Esophagus muscularis mucosa (tissue), 4 donors: Measurements from ENCODE around the gene TNS1.

Experiments
- CTCF ChIP-seq, 3 experiments: fragments of 200-600 bp in 2 of 3; fragments of 450-650 bp in 1 of 3; sonication (generic) in 2 of 3; IDR thresholded peaks; one replicate each; pipeline ENCODE4 v1.5.1; 2017 to 2019; ENCODE audit warnings: antibody characterized with exemption in 3 of 3, mild to moderate bottlenecking in 2 of 3, moderate library complexity in 1 of 3
- EP300 ChIP-seq: sonication (generic); formaldehyde crosslinking; IDR thresholded peaks from one replicate; pipeline ENCODE4 v1.6.1; 2017; ENCODE audit warnings: antibody characterized with exemption
- POLR2A ChIP-seq: fragments of 450-650 bp; IDR thresholded peaks from one replicate; pipeline ENCODE4 v1.6.1; 2017; ENCODE audit warnings: antibody characterized with exemption, moderate library complexity, mild to moderate bottlenecking, low read depth
- POLR2AphosphoS5 ChIP-seq, 2 donors: sonication (generic); formaldehyde crosslinking; IDR thresholded peaks; one replicate each; pipeline ENCODE4 v1.6.1; 2017; ENCODE audit warnings: antibody characterized with exemption in 2 of 2

GRCh38 chr2:218033590-218034496, 31.0 kb upstream of the TNS1 start:
- TF ChIP-seq CTCF (IDR thresholded peaks at IDR 0.05) (no peak), POLR2A (no peak), EP300 (no peak), POLR2AphosphoS5 (IDR thresholded peaks at IDR 0.05) (no peak)
